Adrenal gland (tissue), 12 donors: ENCODE data around the gene PARD3B. TPM values are rescaled to one million over a fixed set of nuclear protein-coding genes. Genes with fewer than 3 reads are reported as not detected.

ENCODE experiments used
- DNase-seq, 7 donors: peaks; one replicate each; pipeline ENCODE4 v3.0.0-alpha.2; 2019 to 2020
- H3K27ac ChIP-seq, 5 donors: fragments of 200-600 bp; sonication (generic) in 4 of 5; 1 replicate in 3 of 5; 2 replicates in 2 of 5; pipeline versions ENCODE4 v1.5.1 to v1.8.0; 2016 to 2020; ENCODE audit warnings: mild to moderate bottlenecking in 1 of 5
- H3K27me3 ChIP-seq: fragments of 200-600 bp; 2 replicates; pipeline ENCODE4 v1.8.0; 2021
- H3K36me3 ChIP-seq, 2 donors: fragments of 200-600 bp; replicated peaks in 1 of 2; 1 replicate in 1 of 2; 2 replicates in 1 of 2; pipeline versions ENCODE4 v1.5.1 to v1.8.0; 2018 to 2022
- H3K4me1 ChIP-seq, 2 donors: fragments of 200-600 bp; replicated peaks in 1 of 2; 1 replicate in 1 of 2; 2 replicates in 1 of 2; pipeline versions ENCODE4 v1.5.1 to v1.8.0; 2018 to 2021
- H3K4me3 ChIP-seq, 4 donors: fragments of 200-600 bp; sonication (generic) in 3 of 4; one replicate each; pipeline ENCODE4 v1.5.1; 2016 to 2018
- H3K9me3 ChIP-seq, 3 donors: fragments of 200-600 bp; sonication (generic) in 1 of 3; replicated peaks in 1 of 3; 1 replicate in 2 of 3; 2 replicates in 1 of 3; pipeline versions ENCODE4 v1.5.1 to v1.8.0; 2016 to 2021
- POLR2A ChIP-seq, 2 donors: fragments of 450-650 bp; IDR thresholded peaks; one replicate each; pipeline ENCODE4 v1.6.1; 2017; ENCODE audit warnings: antibody characterized with exemption in 2 of 2, mild to moderate bottlenecking in 2 of 2, moderate library complexity in 1 of 2
- WGBS, 4 donors: extraction: QIAGEN DNeasy Blood & Tissue Kit in 2 of 4; methylation state at CpG; one replicate each; pipeline versions ENCODE4 v1.1.5 to v1.1.7; 2013 to 2017; 5-methylcytosine and 5-hydroxymethylcytosine counted together
- intact Hi-C, 2 donors: fragments of 100-400 bp; cut with DNase I; formaldehyde crosslinking; loops; one replicate each; pipeline versions ENCODE4 v1.14.1 to v1.15.0; 2022 to 2023
- polyA plus RNA-seq, 3 donors: library from polyadenylated mRNA; stranded (reverse); fragments of 200-250 nt in 2 of 3; fragments of 350-450 nt in 1 of 3; fragmentation: Illumina TruSeq in 1 of 3; extraction: RNeasy Lipid Tissue Mini Kit (QIAGEN cat#74804) in 1 of 3; gene quantifications; one replicate each; pipeline ENCODE4 v1.2.3, GENCODE V29; 2013 to 2014
- total RNA-seq, 9 donors: library from RNA; depleted of rRNA in 4 of 9; stranded (reverse); fragments of >200 nt in 4 of 9; fragments of 120-200 nt in 1 of 9; fragmentation: NEBNext Ultra II Directional in 1 of 9; extraction: Animal tissue kit (Norgen Biotek cat#: 25700) in 1 of 9; gene quantifications; one replicate each; pipeline versions ENCODE4 v1.1.0 to v1.2.4, GENCODE V29; 2013 to 2023
- TF ChIP-seq, protein P1 (sequence below), 6 experiments: fragments of 450-650 bp in 4 of 6; fragments of 200-600 bp in 2 of 6; sonication (generic) in 1 of 6; IDR thresholded peaks; 1 replicate in 5 of 6; 2 replicates in 1 of 6; pipeline versions ENCODE4 v1.5.1 to v1.8.0; 2016 to 2021; ENCODE audit warnings: antibody characterized with exemption in 6 of 6, mild to moderate bottlenecking in 2 of 6, moderate library complexity in 1 of 6
- donor health status: healthy with polysubstance abuse.
- donor health status: Bipolar disorder and iron deficiency.
- donor health status: DM: yes; HTN: yes; CAD: no.
- donor health status: DM: no; HTN: no; CAD: no.
- donor health status: DM: no; HTN: no; CAD: no.
- donor health status: DM: yes; HTN: yes; CAD: no.

Gene PARD3B
- total and polyA plus RNA-seq, 12 donors: 1.9 to 20.4 (median 9.5) TPM

DNA sequence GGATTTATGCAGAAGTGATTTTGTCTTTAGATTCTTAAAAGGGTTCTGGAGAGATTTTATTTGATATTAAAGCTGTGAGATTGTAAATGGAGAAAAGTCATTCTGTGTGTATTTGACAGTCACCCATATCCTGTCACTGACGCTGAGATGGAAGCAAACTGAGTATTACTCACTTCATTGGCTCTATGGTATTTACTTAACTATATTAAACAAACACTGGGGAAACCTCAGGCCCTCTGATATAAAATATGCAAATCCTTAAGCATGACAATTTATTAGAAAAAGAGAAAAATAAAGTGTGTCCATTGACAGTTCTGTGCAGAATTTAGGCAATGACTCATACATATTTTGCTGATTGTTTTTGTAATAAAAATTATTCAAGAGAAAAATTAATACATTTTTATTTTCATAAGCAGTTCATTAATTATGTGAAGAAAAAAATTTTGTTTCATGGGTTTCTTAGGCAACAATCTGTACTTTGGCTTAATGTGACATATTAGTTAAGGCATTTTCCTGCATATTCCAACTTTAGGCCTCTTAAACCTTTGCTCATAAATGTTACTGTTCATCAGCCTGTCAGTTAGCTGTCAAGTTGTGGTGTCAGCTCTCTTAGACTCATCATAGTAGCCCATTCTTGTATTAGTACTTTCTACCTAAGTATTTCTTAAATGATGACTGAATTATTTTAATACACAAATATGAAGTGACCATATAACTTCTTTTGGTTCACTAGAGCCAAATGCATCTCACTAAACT, 99.9 kb downstream of the PARD3B start:
- no peak overlapping the region for H3K4me3 ChIP-seq
- H3K27me3 ChIP-seq: no peaks in the 10 kb centered on the region
- no peaks in the 10 kb centered on the region for H3K36me3 ChIP-seq
- TF ChIP-seq, protein P1, sequence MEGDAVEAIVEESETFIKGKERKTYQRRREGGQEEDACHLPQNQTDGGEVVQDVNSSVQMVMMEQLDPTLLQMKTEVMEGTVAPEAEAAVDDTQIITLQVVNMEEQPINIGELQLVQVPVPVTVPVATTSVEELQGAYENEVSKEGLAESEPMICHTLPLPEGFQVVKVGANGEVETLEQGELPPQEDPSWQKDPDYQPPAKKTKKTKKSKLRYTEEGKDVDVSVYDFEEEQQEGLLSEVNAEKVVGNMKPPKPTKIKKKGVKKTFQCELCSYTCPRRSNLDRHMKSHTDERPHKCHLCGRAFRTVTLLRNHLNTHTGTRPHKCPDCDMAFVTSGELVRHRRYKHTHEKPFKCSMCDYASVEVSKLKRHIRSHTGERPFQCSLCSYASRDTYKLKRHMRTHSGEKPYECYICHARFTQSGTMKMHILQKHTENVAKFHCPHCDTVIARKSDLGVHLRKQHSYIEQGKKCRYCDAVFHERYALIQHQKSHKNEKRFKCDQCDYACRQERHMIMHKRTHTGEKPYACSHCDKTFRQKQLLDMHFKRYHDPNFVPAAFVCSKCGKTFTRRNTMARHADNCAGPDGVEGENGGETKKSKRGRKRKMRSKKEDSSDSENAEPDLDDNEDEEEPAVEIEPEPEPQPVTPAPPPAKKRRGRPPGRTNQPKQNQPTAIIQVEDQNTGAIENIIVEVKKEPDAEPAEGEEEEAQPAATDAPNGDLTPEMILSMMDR (IDR thresholded peaks at IDR 0.05): no peak
- TF ChIP-seq POLR2A (IDR thresholded peaks at IDR 0.05): no peak
- H3K9me3 ChIP-seq: no peaks in the 10 kb centered on the region
- no peak for DNase-seq
- 43 to 67% (median 61%) methylated on average over 1 of the region's 1 CpG for WGBS, 4 donors
- intact Hi-C loops: no loop called here
- no peak overlapping the region for H3K27ac ChIP-seq
- no peaks in the 10 kb centered on the region for H3K4me1 ChIP-seq

GRCh38 chr2:204647626-204648025, 102.4 kb downstream of the PARD3B start:
- Histone ChIP-seq H3K27ac (no peak overlapping the region), H3K4me1 (no peaks in the 10 kb centered on the region), H3K4me3 (no peak overlapping the region), H3K27me3 (no peaks in the 10 kb centered on the region), H3K9me3 (no peaks in the 10 kb centered on the region), H3K36me3 (no peaks in the 10 kb centered on the region)
- TF ChIP-seq, protein P1 (IDR thresholded peaks at IDR 0.05): no peak
- TF ChIP-seq POLR2A (IDR thresholded peaks at IDR 0.05): no peak
- intact Hi-C loops: no loop called here
- no peak for DNase-seq

DNA sequence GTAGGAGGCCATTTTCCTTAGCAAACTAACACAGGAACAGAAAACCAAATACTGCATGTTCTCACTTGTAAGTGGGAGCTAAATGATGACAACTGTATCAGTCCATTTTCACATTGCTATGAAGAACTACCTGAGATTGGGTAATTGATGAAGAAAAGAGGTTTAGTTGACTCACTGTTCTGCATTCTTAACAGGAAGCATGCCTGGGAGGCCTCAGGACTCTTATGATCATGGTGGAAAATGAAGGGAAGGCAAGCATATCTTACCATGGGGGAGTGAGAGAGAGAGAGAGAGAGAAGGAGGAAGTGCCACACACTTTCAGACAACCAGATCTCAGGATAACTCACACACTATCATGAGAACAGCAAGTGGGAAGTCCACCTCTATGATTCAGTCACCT, 105.3 kb downstream of the PARD3B start:
- no peak for TF ChIP-seq POLR2A (IDR thresholded peaks at IDR 0.05)
- TF ChIP-seq, protein P1 (IDR thresholded peaks at IDR 0.05): no peak
- H3K27ac ChIP-seq: no peak overlapping the region
- intact Hi-C loops: no loop called here
- no peak for DNase-seq
- no peak overlapping the region for H3K4me3 ChIP-seq
- no peaks in the 10 kb centered on the region for H3K27me3 ChIP-seq
- H3K9me3 ChIP-seq: no peaks in the 10 kb centered on the region
- H3K4me1 ChIP-seq: peaks cover 9 to 12% of the 10 kb centered on the region in 2 donors
- H3K36me3 ChIP-seq: no peaks in the 10 kb centered on the region

DNA sequence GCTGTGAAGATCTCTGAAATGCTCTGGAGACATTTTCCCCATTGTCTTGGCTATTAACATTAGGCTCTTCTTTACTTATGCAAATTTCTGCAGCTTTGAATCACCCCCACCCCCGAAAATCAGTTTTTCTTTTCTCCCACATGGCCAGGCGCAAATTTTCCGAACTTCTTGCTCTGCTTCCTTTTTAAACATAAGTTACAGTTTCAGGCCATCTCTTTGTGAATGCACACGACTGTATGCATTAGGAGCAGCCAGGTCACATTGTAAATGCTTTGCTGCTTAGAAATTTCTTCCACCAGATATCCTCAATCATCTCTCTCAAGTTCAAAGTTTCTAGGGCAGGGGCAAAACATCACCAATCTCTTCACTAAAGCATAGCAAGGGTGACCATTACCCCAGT, 106.8 kb downstream of the PARD3B start:
- no peaks in the 10 kb centered on the region for H3K27me3 ChIP-seq
- intact Hi-C loops: no loop called here
- TF ChIP-seq, protein P1 (IDR thresholded peaks at IDR 0.05): no peak
- TF ChIP-seq POLR2A (IDR thresholded peaks at IDR 0.05): no peak
- no peaks in the 10 kb centered on the region for H3K36me3 ChIP-seq
- no peak overlapping the region for H3K27ac ChIP-seq
- DNase-seq: no peak
- no peaks in the 10 kb centered on the region for H3K9me3 ChIP-seq
- peaks cover 9 to 12% of the 10 kb centered on the region in 2 donors for H3K4me1 ChIP-seq
- no peak overlapping the region for H3K4me3 ChIP-seq
- 91 to 95% (median 94%) methylated on average over 4 of the region's 4 CpGs for WGBS, 4 donors
